DMS79 (cell line): ENCODE results near the gene CA9.

Experiments used
- DNase-seq: peaks from one replicate; lab custom pipeline; 2025; lab: John Stamatoyannopoulos, UW

Gene CA9

GRCh38 chr9:35675732-35676392 lies 2.1 kb downstream of the CA9 start:
- no peak for DNase-seq

GRCh38 chr9:35679091-35679490 lies 5.4 kb downstream of the CA9 start:
- DNase-seq: no peak

GRCh38 chr9:35679766-35680330 lies 6.1 kb downstream of the CA9 start:
- DNase-seq: no peak

- DNase-seq: no peak
These were observed 6.8 kb downstream of the CA9 start for GRCh38 chr9:35680331-35681105.

GRCh38 chr9:35681341-35682002 lies 7.7 kb downstream of the CA9 start:
- no peak for DNase-seq

GRCh38 chr9:35682051-35682450 lies 8.3 kb downstream of the CA9 start:
- no peak for DNase-seq

- no peak for DNase-seq
These were observed 9.0 kb downstream of the CA9 start for GRCh38 chr9:35682520-35683315.

- DNase-seq: no peak
These were observed 9.6 kb downstream of the CA9 start for GRCh38 chr9:35683323-35683722.

GRCh38 chr9:35684921-35685320 lies 11.2 kb downstream of the CA9 start:
- DNase-seq: no peak

GRCh38 chr9:35685506-35685905 lies 11.8 kb downstream of the CA9 start:
- no peak for DNase-seq

GRCh38 chr9:35686222-35687203 lies 12.8 kb downstream of the CA9 start:
- no peak for DNase-seq

GRCh38 chr9:35687306-35687705 lies 13.6 kb downstream of the CA9 start:
- DNase-seq: no peak

GRCh38 chr9:35687972-35688557 lies 14.3 kb downstream of the CA9 start:
- DNase-seq: no peak

- no peak for DNase-seq
These were observed 15.1 kb downstream of the CA9 start for GRCh38 chr9:35688558-35689541.

GRCh38 chr9:35689542-35690293 lies 16.0 kb downstream of the CA9 start, which contains the start of gene TPM2:
Gene TPM2, minus strand, starts transcription at chr9:35689925. Its CDS starts 108 bp downstream, at chr9:35689817.
- no peak for DNase-seq

- DNase-seq: no peak
These were observed 16.5 kb downstream of the CA9 start for GRCh38 chr9:35690294-35690613.

GRCh38 chr9:35690614-35691333 lies 17.0 kb downstream of the CA9 start:
- DNase-seq: peak; percentile 6

GRCh38 chr9:35691334-35691650 lies 17.6 kb downstream of the CA9 start:
- no peak for DNase-seq
